Right ventricle myocardium superior (tissue), 1 donor: ENCODE data around the gene SUZ12. TPM values are rescaled to one million over a fixed set of nuclear protein-coding genes. Genes with fewer than 3 reads are reported as not detected.
"Not testable (repeated sequence)": the region's sequence is repeated elsewhere in the genome, so short reads cannot be mapped to it uniquely, and the experiment has no call there.

Source experiments
- ATAC-seq: fragments of 200-7000 bp; cut with Tn5 transposase; one replicate; pipeline ENCODE4 v1.9.1; 2020; ENCODE audit warnings: mild to moderate bottlenecking; ENCODE audit not compliant: poor library complexity
- DNase-seq: peaks from one replicate; pipeline ENCODE4 v3.0.0-alpha.2; 2020
- intact Hi-C: fragments of 100-400 bp; cut with DNase I; formaldehyde crosslinking; loops from one replicate; pipeline ENCODE4 v1.11.2; 2022
- total RNA-seq: library from RNA; stranded (reverse); fragmentation: NEBNext Ultra II Directional; extraction: Animal tissue kit (Norgen Biotek cat#: 25700); gene quantifications from one replicate; pipeline ENCODE4 v1.2.1, GENCODE V29; 2021
- donor health status: DM: no; HTN: yes; CAD: no; lungs with severe emphysema.

Gene SUZ12
- total RNA-seq, 1 donor from 2014 or later = 12.1 TPM

DNA sequence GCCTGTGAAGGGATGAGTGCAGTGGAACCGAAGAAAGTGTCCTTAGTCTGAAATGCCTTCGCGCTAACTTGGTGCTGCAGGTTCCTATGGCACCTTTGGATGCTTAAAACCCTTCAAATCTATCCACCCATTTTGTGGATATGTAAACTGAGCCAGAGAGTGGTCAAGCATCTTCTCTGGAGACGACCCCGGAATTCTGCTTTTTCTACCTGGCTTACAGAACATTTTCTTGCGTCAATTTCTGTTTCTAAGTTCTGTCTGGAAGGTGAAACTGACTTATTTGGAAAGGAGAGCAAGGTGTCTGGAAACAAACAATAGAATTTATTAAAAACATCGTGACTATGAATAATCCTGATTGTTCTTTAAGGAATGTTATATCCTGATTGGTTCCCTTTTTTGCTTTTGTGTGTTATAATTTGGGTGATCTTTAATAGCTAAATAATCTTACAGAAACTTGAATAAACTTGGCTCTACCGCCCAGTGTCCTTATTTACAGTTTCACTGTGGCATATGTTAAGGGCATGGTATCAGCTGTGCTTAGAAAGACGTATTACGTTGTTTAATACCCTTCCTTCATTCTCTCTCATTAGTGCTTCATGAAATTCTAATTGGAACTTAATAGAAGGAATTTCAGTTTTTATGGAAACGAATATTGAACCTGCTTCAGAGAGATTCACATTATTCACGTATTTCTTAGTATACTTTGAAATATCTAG, 1.3 kb downstream of the SUZ12 start:
- ATAC-seq, intact Hi-C loops, DNase-seq: not testable (repeated sequence)

- DNase-seq, intact Hi-C loops, ATAC-seq: not testable (repeated sequence)
Measured at GRCh38 chr17:31941916-31942315, 5.1 kb downstream of the SUZ12 start.

DNA sequence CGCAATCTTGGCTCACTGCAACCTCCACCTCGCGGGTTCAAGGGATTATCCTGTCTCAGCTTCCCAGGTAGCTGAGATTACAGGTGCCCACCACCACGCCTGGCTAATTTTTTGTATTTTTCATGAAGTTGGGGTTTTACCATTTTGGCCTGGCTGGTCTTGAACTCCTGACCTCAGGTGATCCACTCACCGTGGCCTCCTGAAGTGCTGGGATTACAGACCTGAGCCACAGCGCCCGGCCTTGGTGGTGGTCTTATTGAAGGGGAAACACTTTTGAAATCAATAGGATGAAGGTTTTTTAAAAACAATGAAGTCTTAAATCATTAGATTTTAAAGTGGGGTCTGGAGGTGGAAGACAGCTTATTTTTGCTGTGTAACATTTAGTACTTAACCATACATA, 5.6 kb downstream of the SUZ12 start:
- not testable (repeated sequence) for ATAC-seq, DNase-seq

DNA sequence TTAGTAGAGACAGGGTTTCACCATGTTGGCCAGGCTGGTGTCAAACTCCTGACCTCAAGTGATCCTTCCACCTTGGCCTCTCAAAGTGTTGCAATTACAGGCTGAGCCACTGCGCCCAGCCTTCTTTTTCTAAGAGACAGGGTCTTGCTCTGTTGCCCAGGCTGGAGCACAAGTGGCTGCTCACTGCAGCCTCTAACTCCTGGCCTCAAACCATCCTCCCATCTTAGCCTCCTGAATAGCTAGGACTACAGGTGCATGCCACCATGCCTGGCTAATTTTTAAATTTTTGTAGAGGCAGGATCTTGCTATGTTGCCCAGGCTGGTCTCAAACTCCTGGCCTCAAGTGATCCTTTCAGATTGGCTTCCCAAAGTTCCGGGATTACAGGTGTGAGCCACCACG, 15.1 kb downstream of the SUZ12 start:
- ATAC-seq, intact Hi-C loops, DNase-seq: not testable (repeated sequence)

More for the DNA sequence above, 5.6 kb downstream of the SUZ12 start:
- intact Hi-C loops = not testable (repeated sequence)

DNA sequence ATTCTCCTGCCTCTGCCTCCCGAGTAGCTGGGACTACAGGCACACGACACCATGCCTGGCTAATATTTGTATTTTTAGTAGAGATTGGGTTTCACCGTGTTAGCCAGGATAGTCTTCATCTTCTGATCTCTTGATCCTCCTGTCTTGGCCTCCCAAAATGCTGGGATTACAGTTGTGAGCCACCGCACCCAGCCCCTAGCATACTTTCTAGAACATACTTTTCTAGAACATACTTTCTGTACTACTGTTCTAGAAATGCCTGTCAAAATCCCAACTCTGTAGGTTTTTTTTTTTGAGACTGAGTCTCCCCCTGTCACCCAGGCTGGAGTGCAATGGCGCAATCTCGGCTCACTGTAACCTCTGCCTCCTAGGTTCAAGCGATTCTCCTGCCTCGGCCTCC, 27.3 kb downstream of the SUZ12 start:
- ATAC-seq, intact Hi-C loops, DNase-seq: not testable (repeated sequence)

DNA sequence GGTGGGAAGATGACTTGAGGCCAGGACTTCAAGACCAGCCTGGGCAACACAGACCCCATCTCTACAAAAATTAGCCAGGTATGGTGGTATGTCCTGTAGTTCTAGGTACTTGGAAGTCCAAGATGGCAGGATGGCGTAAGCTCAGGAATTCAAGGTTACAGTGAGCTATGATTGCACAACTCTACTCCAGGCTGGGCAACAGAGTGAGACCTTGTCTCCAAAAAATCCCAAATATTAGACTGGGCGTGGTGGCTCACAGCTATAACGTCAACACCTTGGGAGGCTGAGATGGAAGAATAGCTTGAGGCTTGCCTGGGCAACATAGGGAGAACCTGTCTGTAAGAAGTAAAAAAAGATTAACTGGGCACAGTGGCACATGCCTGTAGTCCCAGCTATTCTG, 30.8 kb downstream of the SUZ12 start:
- intact Hi-C loops = no loop called here
- ATAC-seq (no peak), DNase-seq (no peak)

DNA sequence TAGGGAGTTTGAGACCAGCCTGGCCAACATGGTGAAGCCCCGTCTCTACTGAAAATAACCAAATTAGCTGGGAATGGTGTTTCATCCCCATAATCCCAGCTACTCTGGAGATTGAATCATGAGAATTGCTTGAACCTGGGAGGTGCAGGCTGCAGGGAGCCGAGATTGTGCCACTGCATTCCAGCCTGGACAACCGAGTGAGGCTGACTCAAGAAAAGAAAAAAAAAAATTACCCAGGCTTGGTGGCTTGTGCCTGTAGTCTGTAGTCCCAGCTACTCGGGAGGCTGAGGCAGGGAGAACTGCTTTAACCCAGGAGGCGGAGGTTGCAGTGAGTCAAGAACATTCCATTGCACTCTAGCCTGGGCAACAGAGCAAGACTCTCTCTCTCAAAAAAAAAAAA, 33.6 kb downstream of the SUZ12 start:
- DNase-seq, intact Hi-C loops, ATAC-seq: not testable (repeated sequence)

DNA sequence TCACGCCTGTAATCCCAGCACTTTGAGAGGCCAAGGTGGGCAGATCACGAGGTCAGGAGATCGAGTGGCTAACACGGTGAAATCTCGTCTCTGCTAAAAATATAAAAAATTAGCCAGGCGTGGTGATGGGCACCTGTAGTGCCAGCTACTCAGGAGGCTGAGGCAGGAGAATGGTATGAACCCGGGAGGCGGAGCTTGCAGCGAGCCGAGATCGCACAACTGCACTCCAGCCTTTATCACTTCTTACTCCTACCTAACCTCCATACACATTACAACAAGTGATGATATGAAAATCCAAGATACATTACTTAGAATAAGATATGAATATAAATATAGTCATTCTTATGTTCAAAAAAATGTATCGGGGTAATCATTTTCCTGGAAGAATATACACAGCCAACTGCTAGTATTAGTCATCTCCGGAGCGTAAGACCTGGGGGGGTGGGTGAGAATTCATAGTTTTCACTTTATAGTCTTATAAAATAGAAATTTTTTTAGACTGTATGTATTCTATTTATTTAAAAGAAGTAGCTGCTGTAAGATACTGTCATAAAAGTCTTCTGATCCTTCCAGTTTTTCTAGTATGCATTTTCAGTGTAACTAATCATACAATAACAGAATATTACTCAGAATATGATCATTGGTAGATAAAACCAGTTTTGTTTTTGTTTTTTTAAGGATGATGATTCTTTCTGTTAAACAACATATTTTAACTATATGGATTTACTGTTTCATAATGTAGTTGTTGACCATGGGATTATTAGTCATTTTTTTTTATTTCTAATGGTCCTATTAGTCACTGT, 37.7 kb downstream of the SUZ12 start:
- DNase-seq, ATAC-seq, intact Hi-C loops: not testable (repeated sequence)

DNA sequence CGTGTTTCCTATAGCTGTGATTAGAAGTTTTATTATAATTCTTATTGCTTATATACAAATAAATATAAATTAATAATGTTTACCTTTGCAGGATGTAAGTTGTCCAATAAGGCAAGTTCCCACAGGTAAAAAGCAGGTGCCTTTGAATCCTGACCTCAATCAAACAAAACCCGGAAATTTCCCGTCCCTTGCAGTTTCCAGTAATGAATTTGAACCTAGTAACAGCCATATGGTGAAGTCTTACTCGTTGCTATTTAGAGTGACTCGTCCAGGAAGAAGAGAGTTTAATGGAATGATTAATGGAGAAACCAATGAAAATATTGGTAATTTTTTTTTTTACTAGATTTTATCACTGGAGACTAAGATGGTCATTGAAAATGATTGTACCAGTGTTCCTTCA, 38.6 kb downstream of the SUZ12 start:
- intact Hi-C loops, DNase-seq, ATAC-seq: not testable (repeated sequence)

GRCh38 chr17:31991821-31992220, 55.0 kb downstream of the SUZ12 start:
- ATAC-seq, DNase-seq, intact Hi-C loops: not testable (repeated sequence)

DNA sequence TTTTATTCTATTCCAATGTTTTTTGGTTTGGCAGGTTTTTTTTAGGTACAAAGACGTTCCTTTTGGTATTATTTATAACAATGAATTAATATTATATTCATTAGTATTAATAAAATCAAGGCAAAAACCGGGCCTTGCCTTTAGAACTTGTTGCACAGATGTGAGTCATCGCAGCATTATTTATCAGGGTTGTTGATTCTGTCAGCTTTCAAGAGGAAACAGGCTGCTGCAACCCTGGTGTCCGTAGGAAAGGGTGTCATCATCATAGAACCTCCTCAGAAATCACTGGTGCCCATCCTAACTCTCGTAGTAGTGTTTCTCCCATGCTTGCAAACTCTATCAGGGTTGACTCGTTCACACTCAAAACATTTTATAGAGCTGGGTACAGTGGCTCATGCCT, 60.2 kb downstream of the SUZ12 start:
- no peak for ATAC-seq
- intact Hi-C loops = no loop called here
- no peak for DNase-seq

DNA sequence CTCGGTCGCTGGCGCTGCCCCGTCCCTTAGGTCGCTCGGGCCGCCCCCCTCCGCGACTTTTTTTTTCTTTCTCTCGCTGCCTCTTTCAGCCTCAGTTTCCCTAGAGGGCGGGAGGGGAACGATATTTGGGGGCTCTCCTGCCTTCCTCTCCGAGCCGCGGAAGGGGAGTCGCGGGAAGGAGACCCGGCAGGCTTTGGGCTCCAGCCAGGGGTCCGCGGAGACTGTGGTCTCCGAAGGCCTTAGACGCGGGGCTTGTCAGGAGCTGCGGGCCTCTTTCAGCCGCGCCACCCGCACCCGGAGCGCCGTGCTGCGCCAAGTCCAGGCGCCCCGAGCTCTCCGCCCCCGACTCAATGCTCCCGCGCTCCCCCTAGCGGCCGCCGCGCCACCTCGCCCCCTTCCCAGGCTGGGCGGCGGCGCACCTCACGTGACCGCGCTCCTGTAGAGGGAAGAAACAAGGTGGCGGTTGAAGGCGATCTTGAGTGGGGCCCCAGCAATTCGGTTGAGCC, 70.2 kb downstream of the SUZ12 start, which contains the start of gene LRRC37B:
TSS of gene LRRC37B (plus strand) at position 427 of the 506 bp plus-strand sequence. CDS start 14,010 bp downstream, outside the sequence.
- DNase-seq (peak; percentile 94), ATAC-seq (peak; percentile 99)
- intact Hi-C loops = loop anchor here (10.0 kb wide), 1 partner anchor 138 kb away; the partner anchor contains the start of gene RHOT1

GRCh38 chr17:32007463-32008298, 70.9 kb downstream of the SUZ12 start:
- ATAC-seq (peak; percentile 84), DNase-seq (peak; percentile 49)
- intact Hi-C loops = loop anchor here (10.0 kb wide), 1 partner anchor 137 kb away; the partner anchor contains the start of gene RHOT1

DNA sequence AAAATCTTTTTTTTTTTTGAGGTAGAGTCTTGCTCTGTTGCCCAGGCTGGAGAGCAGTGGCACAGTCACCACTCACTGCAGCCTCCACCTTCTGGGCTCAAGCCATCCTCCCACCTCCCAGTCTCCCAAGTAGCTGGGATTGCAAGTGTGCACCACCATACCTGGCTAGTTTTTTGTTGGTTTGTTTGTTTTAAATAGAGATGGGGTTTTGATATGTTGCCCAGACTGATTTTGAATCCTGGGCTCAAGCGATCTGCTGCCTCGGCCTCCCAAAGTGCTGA, 72.4 kb downstream of the SUZ12 start:
- intact Hi-C loops = loop anchor here (10.0 kb wide), 1 partner anchor 136 kb away; the partner anchor contains the start of gene RHOT1
- ATAC-seq (no peak), DNase-seq (no peak)

GRCh38 chr17:32010114-32010513, 73.3 kb downstream of the SUZ12 start:
- intact Hi-C loops = no loop called here
- DNase-seq (no peak), ATAC-seq (no peak)

DNA sequence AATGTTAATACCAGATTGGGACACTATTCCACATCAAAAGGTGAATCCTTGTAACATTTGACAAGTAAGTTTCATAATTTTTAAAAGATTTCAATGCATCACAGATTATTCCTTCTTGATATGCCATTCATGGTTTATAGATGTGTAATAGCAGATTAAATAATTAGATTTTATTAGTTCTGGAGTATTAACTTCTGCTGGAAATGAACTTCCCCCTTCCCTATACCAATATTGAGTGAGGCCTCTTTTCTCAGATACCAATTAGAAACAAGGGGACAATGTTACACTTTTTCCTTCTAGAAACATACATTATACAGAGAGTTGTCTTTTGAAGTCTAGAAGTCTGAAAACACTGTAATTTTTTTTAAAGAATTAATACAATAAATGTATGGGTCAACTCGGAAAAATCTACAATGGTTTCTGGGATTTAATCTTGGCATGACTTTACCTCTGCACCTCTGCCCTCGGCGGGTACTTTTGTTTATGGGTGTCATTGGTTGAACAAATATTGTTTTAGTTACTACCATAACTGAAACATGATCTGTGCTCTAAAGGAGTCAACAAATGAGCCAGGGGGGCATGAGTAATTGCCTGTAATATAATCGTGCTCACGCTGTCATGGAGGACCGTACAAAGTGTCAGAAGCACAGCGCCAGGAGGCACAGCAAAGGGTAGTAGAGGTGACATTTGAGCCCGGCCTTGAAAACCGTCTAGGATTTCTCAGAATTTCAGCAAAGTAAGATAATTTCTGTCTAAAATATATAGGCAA, 78.6 kb downstream of the SUZ12 start:
- intact Hi-C loops = no loop called here
- DNase-seq (no peak), ATAC-seq (no peak)

GRCh38 chr17:32016231-32016630, 79.4 kb downstream of the SUZ12 start:
- intact Hi-C loops = no loop called here
- no peak for DNase-seq

DNA sequence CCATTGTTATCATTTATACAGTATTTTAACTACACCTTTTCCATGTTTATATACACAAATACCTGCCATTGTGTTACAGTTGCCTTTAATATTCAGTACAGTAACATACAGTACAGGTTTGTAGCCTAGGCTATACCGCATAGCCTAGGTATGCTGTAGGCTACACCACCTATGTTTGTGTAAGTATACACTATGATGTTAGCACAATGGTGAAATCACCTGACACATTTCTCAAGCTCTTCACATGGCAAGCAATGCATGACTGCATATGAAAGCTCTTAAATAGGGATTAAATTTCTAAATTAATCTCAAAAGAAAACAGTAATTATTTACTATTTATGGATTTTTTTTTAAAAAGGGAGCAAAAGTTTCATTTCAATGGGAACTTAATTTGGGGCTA, 82.4 kb downstream of the SUZ12 start:
- ATAC-seq (no peak), DNase-seq (no peak)
- intact Hi-C loops = no loop called here

More at GRCh38 chr17:32016231-32016630, 79.4 kb downstream of the SUZ12 start:
- ATAC-seq = no peak
